Gastrocnemius medialis (tissue), 4 donors: ENCODE measurements around the gene KRT80. TPM values are rescaled to one million over a fixed set of nuclear protein-coding genes. Genes with fewer than 3 reads are reported as not detected.

Source experiments
- ATAC-seq, 2 donors: fragments of 150-250 bp; one replicate each; pipeline ENCODE4 v1.9.1; 2016
- DNase-seq, 2 donors: peaks; one replicate each; pipeline ENCODE4 v3.0.0-alpha.2; 2019
- H3K27ac ChIP-seq, 4 donors: fragments of 200-600 bp; sonication (generic); 1 replicate in 1 of 4; 2 replicates in 3 of 4; pipeline ENCODE4 v1.5.1; 2016 to 2018; ENCODE audit warnings: mild to moderate bottlenecking in 2 of 4, moderate library complexity in 1 of 4
- H3K27me3 ChIP-seq, 3 donors: fragments of 200-600 bp; sonication (generic) in 2 of 3; 1 replicate in 1 of 3; 2 replicates in 2 of 3; pipeline versions ENCODE4 v1.5.1 to v1.6.0; 2016 to 2019; ENCODE audit warnings: mild to moderate bottlenecking in 1 of 3, moderate library complexity in 1 of 3
- H3K36me3 ChIP-seq, 2 donors: fragments of 200-600 bp; sonication (generic) in 1 of 2; one replicate each; pipeline ENCODE4 v1.5.1; 2017 to 2018
- H3K4me1 ChIP-seq, 2 donors: fragments of 200-600 bp; sonication (generic) in 1 of 2; one replicate each; pipeline ENCODE4 v1.5.1; 2016 to 2017; ENCODE audit warnings: mild to moderate bottlenecking in 2 of 2
- H3K4me3 ChIP-seq, 4 donors: fragments of 200-600 bp; sonication (generic) in 3 of 4; 1 replicate in 1 of 4; 2 replicates in 3 of 4; pipeline ENCODE4 v1.5.1; 2016 to 2019; ENCODE audit warnings: mild to moderate bottlenecking in 2 of 4
- H3K9me3 ChIP-seq, 3 donors: fragments of 200-600 bp; sonication (generic) in 2 of 3; 1 replicate in 1 of 3; 2 replicates in 2 of 3; pipeline ENCODE4 v1.5.1; 2016 to 2019
- CTCF ChIP-seq, 5 experiments: fragments of 450-650 bp in 3 of 5; fragments of 200-600 bp in 2 of 5; sonication (generic) in 2 of 5; IDR thresholded peaks in 4 of 5; conservative IDR thresholded peaks in 1 of 5; 1 replicate in 4 of 5; 2 replicates in 1 of 5; pipeline ENCODE4 v1.5.1; 2016 to 2019; ENCODE audit warnings: antibody characterized with exemption in 5 of 5, mild to moderate bottlenecking in 3 of 5, moderate library complexity in 3 of 5
- POLR2A ChIP-seq, 2 donors: fragments of 450-650 bp; IDR thresholded peaks; one replicate each; pipeline ENCODE4 v1.6.1; 2017; ENCODE audit warnings: antibody characterized with exemption in 2 of 2, mild to moderate bottlenecking in 2 of 2, moderate library complexity in 2 of 2
- in situ Hi-C, 4 donors: fragments of 200-750 bp; cut with MboI; loops; one replicate each; pipeline versions ENCODE4 v1.15.0 to v1.8.0; 2017; ENCODE audit warnings: low sequenced_read_pairs in 4 of 4
- intact Hi-C: fragments of 100-400 bp; cut with DNase I; formaldehyde crosslinking; loops from one replicate; pipeline ENCODE4 v1.15.1; 2023; ENCODE audit warnings: low total_unique reads
- total RNA-seq, 4 donors: library from RNA; depleted of rRNA; stranded (reverse); fragments of >200 nt; gene quantifications; one replicate each; pipeline versions ENCODE4 v1.1.0 to v1.2.3, GENCODE V29; 2016

The KRT80 gene
- total RNA-seq, 4 donors from 2014 or later = 0.13 to 0.26 TPM; not detected in 2

- Histone ChIP-seq H3K27me3 (no peaks in the 10 kb centered on the region), H3K9me3 (no peaks in the 10 kb centered on the region), H3K4me1 (peaks cover 13 to 16% of the 10 kb centered on the region in 2 donors), H3K27ac (no peak overlapping the region), H3K36me3 (no peaks in the 10 kb centered on the region), H3K4me3 (no peak overlapping the region)
- no peak for TF ChIP-seq POLR2A (IDR thresholded peaks at IDR 0.05)
- in situ Hi-C loops (no loop called here), intact Hi-C loops (no loop called here)
- ATAC-seq = no peak
- DNase-seq = no peak
Observed at GRCh38 chr12:52187640-52188039, 4.2 kb downstream of the KRT80 start.

GRCh38 chr12:52187206-52187605 is 4.6 kb downstream of the KRT80 start:
- H3K27me3 ChIP-seq = no peaks in the 10 kb centered on the region
- H3K27ac ChIP-seq = no peak overlapping the region
- DNase-seq (no peak), ATAC-seq (no peak)
- in situ Hi-C loops = no loop called here
- intact Hi-C loops = no loop called here
- peaks cover 9 to 11% of the 10 kb centered on the region in 2 donors for H3K4me1 ChIP-seq
- H3K4me3 ChIP-seq = no peak overlapping the region
- no peaks in the 10 kb centered on the region for H3K9me3 ChIP-seq
- no peak for TF ChIP-seq POLR2A (IDR thresholded peaks at IDR 0.05)
- no peaks in the 10 kb centered on the region for H3K36me3 ChIP-seq

- no peak for ATAC-seq
- Histone ChIP-seq H3K27ac (no peak overlapping the region), H3K4me3 (no peak overlapping the region), H3K9me3 (no peaks in the 10 kb centered on the region), H3K36me3 (no peaks in the 10 kb centered on the region), H3K4me1 (peaks cover 3 to 4% of the 10 kb centered on the region in 2 donors), H3K27me3 (no peaks in the 10 kb centered on the region)
- intact Hi-C loops (no loop called here), in situ Hi-C loops (no loop called here)
- no peak for TF ChIP-seq CTCF (IDR thresholded peaks at IDR 0.05 in 4 of 5, conservative IDR thresholded peaks at IDR 0.05 in 1 of 5)
- TF ChIP-seq POLR2A (IDR thresholded peaks at IDR 0.05) = no peak
- no peak for DNase-seq
Observed at GRCh38 chr12:52186118-52186840, 5.5 kb downstream of the KRT80 start.

GRCh38 chr12:52185400-52185967 is 6.3 kb downstream of the KRT80 start:
- no peaks in the 10 kb centered on the region for H3K36me3 ChIP-seq
- no peak for DNase-seq
- ATAC-seq = no peak
- peaks cover 3 to 4% of the 10 kb centered on the region in 2 donors for H3K4me1 ChIP-seq
- no peaks in the 10 kb centered on the region for H3K27me3 ChIP-seq
- TF ChIP-seq POLR2A (IDR thresholded peaks at IDR 0.05) (no peak), CTCF (IDR thresholded peaks at IDR 0.05 in 4 of 5, conservative IDR thresholded peaks at IDR 0.05 in 1 of 5) (no peak)
- in situ Hi-C loops (no loop called here), intact Hi-C loops (no loop called here)
- no peak overlapping the region for H3K4me3 ChIP-seq
- H3K9me3 ChIP-seq = no peaks in the 10 kb centered on the region
- H3K27ac ChIP-seq = no peak overlapping the region

- Histone ChIP-seq H3K27me3 (no peaks in the 10 kb centered on the region), H3K27ac (no peak overlapping the region), H3K4me3 (no peak overlapping the region), H3K9me3 (no peaks in the 10 kb centered on the region), H3K4me1 (peaks cover 3 to 4% of the 10 kb centered on the region in 2 donors), H3K36me3 (no peaks in the 10 kb centered on the region)
- TF ChIP-seq CTCF (IDR thresholded peaks at IDR 0.05 in 4 of 5, conservative IDR thresholded peaks at IDR 0.05 in 1 of 5) (no peak), POLR2A (IDR thresholded peaks at IDR 0.05) (no peak)
- intact Hi-C loops (no loop called here), in situ Hi-C loops (no loop called here)
- DNase-seq (no peak), ATAC-seq (no peak)
Observed at GRCh38 chr12:52184813-52185212, 7.0 kb downstream of the KRT80 start.
